ENCODE data around the gene CCSER1.

CCSER1 gene

GRCh38 chr4:90995996-90996395, 868.8 kb downstream of the CCSER1 start:
- TF ChIP-seq CTCF (conservative IDR thresholded peaks at IDR 0.05; ENCODE audit: low read depth), result no peak
- H3K27ac ChIP-seq, result no peak overlapping the region
- ChIA-PET CTCF (no interaction called here), POLR2A (ENCODE audit: low non-redundant PET) (no interaction called here)
- DNase-seq (ENCODE audit: low spot score), result no peak

- no peak overlapping the region for H3K27ac ChIP-seq
- TF ChIP-seq CTCF (conservative IDR thresholded peaks at IDR 0.05; ENCODE audit: low read depth), result no peak
- POLR2A ChIA-PET (ENCODE audit: low non-redundant PET), result no interaction called here
- CTCF ChIA-PET, result no interaction called here
- DNase-seq (ENCODE audit: low spot score), result no peak
These were observed 869.6 kb downstream of the CCSER1 start for GRCh38 chr4:90996813-90997212.

GRCh38 chr4:91015861-91016260, 888.7 kb downstream of the CCSER1 start:
- POLR2A ChIA-PET (ENCODE audit: low non-redundant PET), result no interaction called here
- no peak overlapping the region for H3K27ac ChIP-seq
- CTCF ChIA-PET, result interaction anchor here (0.5 kb wide), 1 partner anchor 638 kb away, joined by 5 read pairs; no protein-coding TSS in a partner anchor
- TF ChIP-seq CTCF (conservative IDR thresholded peaks at IDR 0.05; ENCODE audit: low read depth), result no peak
- DNase-seq (ENCODE audit: low spot score), result no peak

- POLR2A ChIA-PET (ENCODE audit: low non-redundant PET), result no interaction called here
- TF ChIP-seq CTCF (conservative IDR thresholded peaks at IDR 0.05; ENCODE audit: low read depth), result no peak
- CTCF ChIA-PET, result no interaction called here
These were observed 892.3 kb downstream of the CCSER1 start for GRCh38 chr4:91019513-91019912.

GRCh38 chr4:91025241-91026148, 898.3 kb downstream of the CCSER1 start:
- CTCF ChIA-PET, result no interaction called here
- no peak for TF ChIP-seq CTCF (conservative IDR thresholded peaks at IDR 0.05; ENCODE audit: low read depth)
- POLR2A ChIA-PET (ENCODE audit: low non-redundant PET), result no interaction called here
- DNase-seq (ENCODE audit: low spot score), result no peak
- H3K27ac ChIP-seq, result no peak overlapping the region

More at GRCh38 chr4:91019513-91019912, 892.3 kb downstream of the CCSER1 start:
- H3K27ac ChIP-seq, result no peak overlapping the region
- DNase-seq (ENCODE audit: low spot score), result no peak

- no peak for DNase-seq (ENCODE audit: low spot score)
- ChIA-PET CTCF (no interaction called here), POLR2A (ENCODE audit: low non-redundant PET) (no interaction called here)
- H3K27ac ChIP-seq, result no peak overlapping the region
- no peak for TF ChIP-seq CTCF (conservative IDR thresholded peaks at IDR 0.05; ENCODE audit: low read depth)
These were observed 901.0 kb downstream of the CCSER1 start for GRCh38 chr4:91028228-91028627.

Data from RWPE1 (cell line).